Measurements from ENCODE around the gene FOXP4. TPM values are rescaled to one million over a fixed set of nuclear protein-coding genes. Genes with fewer than 3 reads are reported as not detected.

Gene FOXP4
- total and polyA plus RNA-seq, 2 donors (not counting 1 experiment from before 2014, with no cell fraction given): 0.81 to 1.8 TPM

- H3K9me3 ChIP-seq (ENCODE audit: control insufficient read depth, insufficient read depth, low read depth, low read length): no peaks in the 10 kb centered on the region
- no peak overlapping the region for H3K4me3 ChIP-seq (replicated peaks in 1 of 4; ENCODE audit: control extremely low read depth in 1 of 4, insufficient read depth in 1 of 4, low read depth in 3 of 4, low read length in 4 of 4)
- no peak overlapping the region for H3K4me2 ChIP-seq (ENCODE audit: extremely low read depth, insufficient read depth, low read length)
- no peak for TF ChIP-seq CTCF (conservative IDR thresholded peaks at IDR 0.05 in 1 of 2, IDR thresholded peaks at IDR 0.05 in 1 of 2; ENCODE audit: low read depth in 1 of 2, low read length in 2 of 2)
- TF ChIP-seq EZH2 (IDR thresholded peaks at IDR 0.05; ENCODE audit: low read length, missing control alignments): no peak
- peaks cover 14% of the 10 kb centered on the region for H3K27me3 ChIP-seq (ENCODE audit: control insufficient read depth, insufficient read depth, low read length)
- H3K27ac ChIP-seq (ENCODE audit: insufficient read depth, low read length): no peak overlapping the region
- DNase-seq (ENCODE audit: low read depth in 2 of 2): no peak
- no peak overlapping the region for H2AFZ ChIP-seq (ENCODE audit: low read length)
- H3K79me2 ChIP-seq (ENCODE audit: control insufficient read depth, insufficient read depth, low read length): no peaks in the 10 kb centered on the region
- no peaks in the 10 kb centered on the region for H4K20me1 ChIP-seq (ENCODE audit: control insufficient read depth, extremely low read depth, insufficient read depth, low read length)
- peaks cover 6% of the 10 kb centered on the region for H3K4me1 ChIP-seq (ENCODE audit: control insufficient read depth, extremely low read depth, insufficient read depth, low read length)
- H3K36me3 ChIP-seq (ENCODE audit: control insufficient read depth, insufficient read depth, low read length): no peaks in the 10 kb centered on the region
- no peak overlapping the region for H3K9ac ChIP-seq (ENCODE audit: insufficient read depth, low read length)
Observed at GRCh38 chr6:41509580-41509979, 36.6 kb upstream of the FOXP4 start.

GRCh38 chr6:41511443-41512060 is 34.6 kb upstream of the FOXP4 start:
- Histone ChIP-seq H2AFZ (ENCODE audit: low read length) (no peak overlapping the region), H3K4me1 (ENCODE audit: control insufficient read depth, extremely low read depth, insufficient read depth, low read length) (no peaks in the 10 kb centered on the region), H3K4me3 (replicated peaks in 1 of 4; ENCODE audit: control extremely low read depth in 1 of 4, insufficient read depth in 1 of 4, low read depth in 3 of 4, low read length in 4 of 4) (no peak overlapping the region), H3K27me3 (ENCODE audit: control insufficient read depth, insufficient read depth, low read length) (peaks cover 9% of the 10 kb centered on the region), H3K9ac (ENCODE audit: insufficient read depth, low read length) (no peak overlapping the region), H3K4me2 (ENCODE audit: extremely low read depth, insufficient read depth, low read length) (no peak overlapping the region), H3K36me3 (ENCODE audit: control insufficient read depth, insufficient read depth, low read length) (no peaks in the 10 kb centered on the region), H3K27ac (ENCODE audit: insufficient read depth, low read length) (no peak overlapping the region), H3K9me3 (ENCODE audit: control insufficient read depth, insufficient read depth, low read depth, low read length) (no peaks in the 10 kb centered on the region), H3K79me2 (ENCODE audit: control insufficient read depth, insufficient read depth, low read length) (no peaks in the 10 kb centered on the region), H4K20me1 (ENCODE audit: control insufficient read depth, extremely low read depth, insufficient read depth, low read length) (no peaks in the 10 kb centered on the region)
- DNase-seq (ENCODE audit: low read depth in 2 of 2): no peak
- TF ChIP-seq EZH2 (IDR thresholded peaks at IDR 0.05; ENCODE audit: low read length, missing control alignments) (no peak), CTCF (conservative IDR thresholded peaks at IDR 0.05 in 1 of 2, IDR thresholded peaks at IDR 0.05 in 1 of 2; ENCODE audit: low read depth in 1 of 2, low read length in 2 of 2) (no peak)

- H3K9ac ChIP-seq (ENCODE audit: insufficient read depth, low read length): no peak overlapping the region
- H3K9me3 ChIP-seq (ENCODE audit: control insufficient read depth, insufficient read depth, low read depth, low read length): no peaks in the 10 kb centered on the region
- no peaks in the 10 kb centered on the region for H3K79me2 ChIP-seq (ENCODE audit: control insufficient read depth, insufficient read depth, low read length)
- H3K27ac ChIP-seq (ENCODE audit: insufficient read depth, low read length): no peak overlapping the region
- H2AFZ ChIP-seq (ENCODE audit: low read length): no peak overlapping the region
- H4K20me1 ChIP-seq (ENCODE audit: control insufficient read depth, extremely low read depth, insufficient read depth, low read length): no peaks in the 10 kb centered on the region
- no peaks in the 10 kb centered on the region for H3K4me1 ChIP-seq (ENCODE audit: control insufficient read depth, extremely low read depth, insufficient read depth, low read length)
- H3K36me3 ChIP-seq (ENCODE audit: control insufficient read depth, insufficient read depth, low read length): no peaks in the 10 kb centered on the region
- H3K4me3 ChIP-seq (replicated peaks in 1 of 4; ENCODE audit: control extremely low read depth in 1 of 4, insufficient read depth in 1 of 4, low read depth in 3 of 4, low read length in 4 of 4): no peak overlapping the region
- H3K27me3 ChIP-seq (ENCODE audit: control insufficient read depth, insufficient read depth, low read length): peaks cover 6% of the 10 kb centered on the region
- H3K4me2 ChIP-seq (ENCODE audit: extremely low read depth, insufficient read depth, low read length): no peak overlapping the region
- no peak for DNase-seq (ENCODE audit: low read depth in 2 of 2)
- TF ChIP-seq EZH2 (IDR thresholded peaks at IDR 0.05; ENCODE audit: low read length, missing control alignments) (no peak), CTCF (conservative IDR thresholded peaks at IDR 0.05 in 1 of 2, IDR thresholded peaks at IDR 0.05 in 1 of 2; ENCODE audit: low read depth in 1 of 2, low read length in 2 of 2) (no peak)
Observed at GRCh38 chr6:41512146-41512701, 34.0 kb upstream of the FOXP4 start.

Measured in fibroblast of lung (primary cell).